Esophagus squamous epithelium (tissue), 4 donors: ENCODE results near the gene FLT4.

ENCODE experiments used
- POLR2A ChIP-seq, 4 donors: fragments of 450-650 bp; IDR thresholded peaks; one replicate each; pipeline ENCODE4 v1.6.1; 2017; ENCODE audit warnings: antibody characterized with exemption in 4 of 4, mild to moderate bottlenecking in 4 of 4, moderate library complexity in 3 of 4
- TF ChIP-seq, protein P1 (sequence below), 6 experiments: fragments of 450-650 bp in 4 of 6; fragments of 200-600 bp in 2 of 6; sonication (generic) in 2 of 6; IDR thresholded peaks; one replicate each; pipeline ENCODE4 v1.5.1; 2016 to 2019; ENCODE audit warnings: antibody characterized with exemption in 6 of 6, mild to moderate bottlenecking in 4 of 6, moderate library complexity in 4 of 6

GRCh38 chr5:180689775-180690174 is 40.4 kb upstream of the FLT4 start:
- TF ChIP-seq, protein P1, sequence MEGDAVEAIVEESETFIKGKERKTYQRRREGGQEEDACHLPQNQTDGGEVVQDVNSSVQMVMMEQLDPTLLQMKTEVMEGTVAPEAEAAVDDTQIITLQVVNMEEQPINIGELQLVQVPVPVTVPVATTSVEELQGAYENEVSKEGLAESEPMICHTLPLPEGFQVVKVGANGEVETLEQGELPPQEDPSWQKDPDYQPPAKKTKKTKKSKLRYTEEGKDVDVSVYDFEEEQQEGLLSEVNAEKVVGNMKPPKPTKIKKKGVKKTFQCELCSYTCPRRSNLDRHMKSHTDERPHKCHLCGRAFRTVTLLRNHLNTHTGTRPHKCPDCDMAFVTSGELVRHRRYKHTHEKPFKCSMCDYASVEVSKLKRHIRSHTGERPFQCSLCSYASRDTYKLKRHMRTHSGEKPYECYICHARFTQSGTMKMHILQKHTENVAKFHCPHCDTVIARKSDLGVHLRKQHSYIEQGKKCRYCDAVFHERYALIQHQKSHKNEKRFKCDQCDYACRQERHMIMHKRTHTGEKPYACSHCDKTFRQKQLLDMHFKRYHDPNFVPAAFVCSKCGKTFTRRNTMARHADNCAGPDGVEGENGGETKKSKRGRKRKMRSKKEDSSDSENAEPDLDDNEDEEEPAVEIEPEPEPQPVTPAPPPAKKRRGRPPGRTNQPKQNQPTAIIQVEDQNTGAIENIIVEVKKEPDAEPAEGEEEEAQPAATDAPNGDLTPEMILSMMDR (IDR thresholded peaks at IDR 0.05): no peak
- no peak for TF ChIP-seq POLR2A (IDR thresholded peaks at IDR 0.05)
